Cerebellar cortex (tissue), 1 donor: ENCODE data around the gene TNK2.

Experiments used
- DNase-seq: peaks from one replicate; pipeline ENCODE4 v3.0.0-alpha.2; 2015; ENCODE audit warnings: low spot score

TNK2 gene

DNA sequence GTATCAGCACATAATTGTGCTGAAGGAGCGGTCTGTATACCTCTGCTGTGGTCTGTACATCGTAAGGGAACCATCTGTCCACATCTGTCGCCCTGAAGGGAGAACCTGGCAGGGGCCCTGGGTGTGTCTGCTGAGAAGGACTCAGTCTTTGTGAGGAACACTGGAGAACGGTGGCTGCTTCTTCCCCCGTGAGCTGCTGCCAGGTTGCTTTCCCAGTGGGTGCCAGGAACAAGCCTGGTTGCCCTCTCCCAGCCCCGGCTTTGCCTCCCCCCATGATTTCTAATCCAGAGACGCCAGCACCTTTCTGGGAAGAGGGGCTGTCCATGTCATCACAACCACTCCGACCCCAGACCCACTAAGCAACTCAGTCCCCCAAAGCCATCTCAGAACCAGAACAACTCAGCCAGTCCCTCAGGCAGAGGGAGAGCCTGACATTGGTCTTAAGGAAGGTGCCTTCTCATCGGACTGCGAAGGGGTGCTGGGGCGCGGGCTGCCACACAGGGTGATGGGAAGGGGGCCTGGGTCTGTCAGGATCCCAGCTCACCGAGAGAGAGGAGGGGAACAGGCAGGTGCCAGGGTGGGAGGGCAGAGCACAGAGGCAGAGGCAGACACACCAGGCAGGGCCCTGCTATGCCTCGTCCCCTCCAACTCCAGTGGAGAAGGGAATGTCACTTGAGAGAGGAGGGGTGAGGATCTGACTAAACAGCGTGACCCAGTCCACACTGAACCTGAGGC lies 8.5 kb downstream of the TNK2 start:
- no peak for DNase-seq

GRCh38 chr3:195897853-195898415 lies 10.4 kb downstream of the TNK2 start:
- peak; percentile 56 for DNase-seq

DNA sequence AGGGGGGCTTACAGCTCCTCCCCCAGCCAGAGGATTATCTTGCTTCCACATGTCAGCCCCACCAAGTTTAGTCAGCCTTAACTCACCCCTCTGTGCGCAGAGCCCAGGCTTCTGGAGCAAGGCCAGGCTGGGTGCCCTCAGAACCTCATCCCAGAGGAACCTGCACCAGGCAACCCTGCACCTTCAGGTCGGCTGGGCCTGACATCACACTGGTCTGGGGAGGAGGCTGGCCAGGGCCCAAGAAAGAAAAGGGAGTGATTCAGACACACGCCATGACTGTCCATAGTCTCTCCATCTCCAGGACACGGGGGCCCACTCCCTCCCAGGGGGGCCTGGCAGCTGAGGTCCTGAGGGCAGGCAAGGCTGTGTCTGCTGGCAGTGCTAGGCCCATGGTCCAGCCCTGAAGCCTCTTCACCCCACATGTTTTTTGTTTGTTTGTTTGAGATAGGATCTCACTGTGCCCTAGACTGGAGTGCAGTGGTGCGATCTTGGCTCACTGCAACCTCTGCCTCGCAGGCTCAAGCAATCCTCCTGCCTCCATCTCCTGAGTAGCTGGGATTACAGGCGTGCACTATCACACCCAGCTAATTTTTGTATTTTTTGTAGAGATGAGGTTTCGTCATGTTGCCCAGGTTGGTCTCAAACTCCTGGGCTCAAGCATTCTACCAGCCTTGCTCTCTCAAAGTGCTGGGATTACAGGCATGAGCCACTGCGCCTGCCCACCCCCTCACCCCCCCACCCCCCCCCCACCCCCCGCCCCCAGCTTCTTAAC lies 11.1 kb downstream of the TNK2 start:
- peak; percentile 68 for DNase-seq

GRCh38 chr3:195896361-195897080 lies 11.8 kb downstream of the TNK2 start:
- peak; percentile 91 for DNase-seq

GRCh38 chr3:195895861-195896360 lies 12.4 kb downstream of the TNK2 start:
- peak; percentile 58 for DNase-seq

DNA sequence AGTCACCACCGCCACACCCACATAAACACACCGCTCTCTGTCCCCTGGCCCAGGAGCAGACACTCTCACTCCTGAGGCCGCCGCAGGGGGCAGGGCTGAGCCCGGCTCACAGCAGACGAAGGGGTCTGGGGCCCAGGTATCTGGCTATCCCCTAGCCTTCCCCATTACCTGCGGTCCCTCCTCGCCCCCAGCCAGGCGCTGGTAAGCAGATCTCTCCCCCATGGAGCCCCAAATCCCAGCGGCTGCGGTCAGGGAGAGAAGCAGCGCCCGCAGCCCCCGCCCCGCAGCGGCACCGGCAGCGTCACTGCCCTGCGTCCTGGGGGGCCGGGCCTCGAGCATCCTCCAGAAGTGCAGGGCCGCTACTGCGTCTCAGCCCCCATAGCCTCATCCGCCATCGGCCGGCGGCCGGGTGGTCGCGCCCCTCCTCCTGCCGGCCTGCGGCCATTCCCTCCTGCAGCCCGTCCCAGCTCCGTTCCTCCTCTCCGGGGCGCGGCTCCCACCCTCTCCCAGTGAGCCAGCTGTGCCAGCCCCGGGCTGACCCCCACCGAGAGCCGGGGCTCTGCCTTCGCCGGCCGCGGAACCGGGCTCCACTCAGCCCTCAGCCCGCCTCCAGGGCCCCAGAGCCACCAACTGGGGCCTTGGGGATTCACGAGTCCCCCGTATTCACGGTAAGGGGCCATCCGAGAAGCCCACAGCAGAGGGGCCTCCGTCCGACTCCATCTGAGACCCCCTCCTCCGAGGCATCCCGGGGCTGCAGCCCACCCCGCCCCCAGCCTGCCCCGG lies 13.1 kb downstream of the TNK2 start:
- DNase-seq: no peak

DNA sequence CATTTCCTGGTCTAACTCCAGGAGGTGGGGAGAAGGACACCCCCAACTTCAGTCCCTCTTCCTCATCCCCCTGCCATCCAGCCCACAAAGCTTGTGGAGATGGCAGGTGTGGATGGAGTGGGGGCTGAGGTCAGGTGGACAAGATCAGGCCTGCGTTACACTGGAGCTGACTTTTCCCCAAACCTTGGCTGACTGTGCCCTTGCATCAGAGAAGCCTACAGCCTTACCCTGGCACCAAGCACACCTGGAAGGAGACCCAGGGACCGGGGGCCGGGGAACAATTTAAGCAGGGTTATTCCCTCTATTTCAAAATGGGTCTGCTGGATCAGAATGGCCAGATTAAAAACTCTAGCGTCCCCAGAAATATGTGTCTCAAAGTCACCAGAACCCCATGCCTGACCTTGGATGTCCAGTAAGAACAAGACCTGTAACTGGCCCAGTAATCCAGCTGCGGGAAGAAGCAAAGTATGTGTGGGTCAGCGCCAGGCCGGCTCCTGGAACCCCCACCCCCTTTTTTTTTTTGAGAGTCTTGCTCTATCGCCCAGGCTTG lies 14.4 kb downstream of the TNK2 start:
- no peak for DNase-seq

DNA sequence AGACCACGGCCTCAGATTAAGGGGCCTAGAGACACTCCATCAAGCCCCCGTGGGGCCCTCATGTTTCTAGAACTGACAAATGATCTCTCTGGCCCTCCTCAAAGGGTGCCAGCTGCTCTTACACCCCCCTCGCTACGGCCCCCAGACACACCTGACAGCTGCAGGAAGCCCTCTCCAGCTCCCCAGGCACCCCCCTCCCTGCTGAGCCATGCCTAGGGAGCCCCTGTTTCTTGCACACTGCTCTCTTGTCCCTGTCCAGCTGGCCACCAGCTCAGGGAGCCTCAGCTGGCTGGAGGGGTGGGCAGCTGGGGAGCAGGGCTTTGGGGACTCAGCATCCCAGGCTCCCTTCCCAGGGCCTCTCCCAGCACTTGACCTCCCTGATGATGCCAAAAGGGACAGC lies 14.8 kb downstream of the TNK2 start:
- no peak for DNase-seq

DNA sequence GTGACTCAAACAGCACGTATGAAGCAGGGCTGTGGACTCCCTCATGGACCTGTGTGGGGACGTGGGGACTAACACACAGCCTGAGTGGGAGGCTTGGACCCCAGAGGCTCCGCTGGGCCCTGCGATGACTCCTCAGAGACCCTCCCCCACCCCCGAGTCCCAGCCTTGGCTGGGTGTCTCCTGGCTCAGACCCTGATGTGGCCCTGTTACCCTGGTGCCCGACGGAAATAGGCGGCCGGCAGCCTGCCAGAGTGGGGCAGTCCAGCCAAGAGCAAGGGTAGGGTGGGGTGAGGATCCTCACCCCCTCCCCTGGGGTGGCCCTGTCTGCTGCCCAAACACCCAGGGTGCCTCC lies 15.3 kb downstream of the TNK2 start:
- no peak for DNase-seq

DNA sequence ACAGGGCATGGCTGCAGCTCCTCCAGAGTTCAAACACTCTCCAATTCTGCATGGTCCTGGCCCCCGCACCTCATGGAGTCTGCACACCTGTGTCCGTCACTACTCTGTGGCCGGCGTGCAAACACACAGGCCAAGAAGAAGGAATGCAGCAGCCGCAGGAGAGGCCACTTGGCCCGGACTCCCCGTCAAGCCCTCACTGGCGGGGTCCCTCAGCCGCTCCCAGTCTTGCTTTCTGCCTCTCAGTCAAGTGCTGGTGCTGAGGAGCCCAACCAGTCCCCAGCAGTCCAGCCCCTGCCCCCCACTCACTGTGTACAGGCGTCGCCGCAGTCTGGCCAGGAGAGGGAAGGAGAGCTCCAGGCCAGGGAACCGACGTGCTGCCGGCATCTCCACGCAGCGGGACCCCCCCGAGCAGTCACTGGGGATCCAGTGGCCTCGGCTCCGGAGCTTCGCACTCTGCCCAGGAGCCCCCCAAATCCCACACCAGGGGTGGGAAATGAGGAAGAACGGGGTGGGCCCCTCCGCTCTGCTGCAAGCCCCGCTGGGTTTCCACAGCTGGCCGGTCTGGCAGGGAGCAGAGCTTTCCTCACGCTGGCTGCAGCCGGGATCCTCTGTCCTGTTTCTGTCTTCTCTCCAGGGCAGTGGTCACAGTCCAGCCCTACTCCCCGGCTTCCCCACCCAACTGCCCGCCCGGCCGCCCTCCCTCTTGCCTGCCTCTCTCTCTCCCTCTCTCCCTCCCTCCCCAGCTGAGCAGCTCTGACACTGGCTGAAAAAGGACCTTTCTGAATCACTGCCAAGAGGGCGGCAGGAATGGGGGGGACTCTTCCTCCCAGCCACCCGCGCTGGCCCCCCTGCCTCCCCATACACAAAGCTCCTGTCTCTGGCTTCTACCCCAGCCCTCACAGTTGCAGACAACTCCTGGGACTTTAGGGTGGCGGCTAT lies 16.0 kb downstream of the TNK2 start:
- no peak for DNase-seq

DNA sequence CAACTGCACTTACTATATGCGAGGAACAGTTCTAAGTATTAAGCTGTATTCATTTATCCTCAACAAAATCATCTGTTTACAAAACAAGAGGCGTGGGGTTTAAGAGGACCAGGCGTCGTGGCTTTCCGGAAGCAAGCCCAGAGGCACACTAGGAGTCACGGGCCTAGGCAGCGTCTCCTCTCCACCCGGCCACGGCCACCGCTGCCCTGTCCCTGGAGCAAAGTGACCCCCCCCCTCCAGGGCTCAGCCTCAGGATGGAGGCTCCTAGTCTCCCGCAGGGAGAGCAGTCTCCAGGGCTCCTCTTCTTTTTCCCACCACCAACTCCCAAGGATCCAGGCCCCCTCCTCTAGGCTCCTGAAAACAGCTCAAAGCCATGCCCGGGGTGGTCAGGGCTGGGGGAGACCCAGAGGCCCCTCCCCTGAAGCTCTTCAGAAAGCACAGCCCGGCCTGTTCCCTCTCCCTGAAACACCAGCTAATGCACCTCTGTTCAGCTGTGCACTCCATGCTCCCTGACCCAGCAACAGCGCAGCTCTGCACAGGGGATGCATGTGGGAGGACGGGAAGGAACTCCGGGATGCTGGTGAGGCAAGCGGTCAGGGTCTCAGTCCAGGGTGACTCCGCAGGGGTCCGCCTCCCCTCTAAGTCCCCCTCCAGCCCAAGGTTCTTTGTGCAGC lies 16.8 kb downstream of the TNK2 start:
- DNase-seq: no peak

- DNase-seq: no peak
These were observed 18.5 kb downstream of the TNK2 start for GRCh38 chr3:195889870-195890295.

DNA sequence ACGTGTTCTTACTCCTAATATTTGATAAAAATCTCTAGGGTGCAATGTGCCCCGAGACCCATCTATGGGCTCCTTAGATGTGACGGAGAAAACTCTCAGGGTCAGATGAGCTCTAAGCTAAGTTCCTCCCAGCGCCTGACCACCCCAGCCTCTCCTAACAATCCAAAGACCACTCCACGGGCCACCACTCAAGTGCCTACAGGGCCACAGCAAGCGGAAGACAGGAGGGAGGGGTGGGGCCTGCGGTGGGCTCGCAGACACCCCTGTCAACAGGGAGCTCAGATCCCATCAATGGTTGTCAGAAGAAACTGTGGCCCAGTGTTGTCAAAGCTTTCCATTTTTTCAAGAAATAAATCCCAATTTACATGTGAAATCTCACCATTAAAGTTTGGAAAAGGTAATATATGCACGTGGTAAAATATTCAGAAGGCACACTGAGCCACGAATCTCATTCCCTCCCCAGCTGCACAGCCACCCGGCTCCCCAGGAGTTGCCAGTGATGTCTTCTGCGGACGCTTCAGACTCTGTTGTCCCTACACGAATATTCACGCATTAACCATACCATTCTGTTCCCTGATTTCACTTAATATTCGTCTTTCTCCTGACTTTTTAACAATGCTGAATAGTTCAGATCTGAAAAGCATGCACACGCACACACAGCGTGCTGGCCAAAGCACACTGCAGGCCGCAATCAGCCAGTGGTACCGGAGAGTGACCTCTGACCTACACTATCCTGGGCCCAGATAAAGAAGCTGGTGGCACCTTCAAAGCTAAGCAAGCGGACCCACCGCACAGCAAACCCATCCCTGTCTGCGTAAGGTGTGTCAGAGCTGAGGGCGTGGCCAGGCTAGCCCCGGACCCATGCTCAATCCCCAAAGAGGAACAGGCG lies 19.1 kb downstream of the TNK2 start:
- no peak for DNase-seq

DNA sequence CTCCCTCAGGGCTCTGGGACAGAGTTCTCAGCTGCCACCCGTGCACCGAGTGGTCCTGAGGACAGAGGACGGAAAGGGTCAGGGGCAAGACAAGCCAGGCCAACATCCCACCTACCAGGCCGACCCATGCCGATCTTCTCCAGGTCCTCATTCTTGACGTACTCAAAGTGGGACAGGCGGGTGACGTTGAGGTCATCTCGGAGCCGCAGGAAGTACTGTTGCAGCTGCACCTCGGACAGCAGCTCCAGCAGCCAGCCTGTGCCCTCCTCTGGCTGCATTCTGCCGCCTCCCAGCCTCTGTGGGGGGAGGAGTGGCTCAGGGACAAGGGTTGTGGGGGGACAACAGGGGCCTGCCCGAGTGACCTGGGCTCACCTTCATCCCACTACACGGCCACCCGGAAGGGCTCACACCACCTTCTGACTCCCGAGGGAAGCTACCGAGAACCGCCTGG lies 20.0 kb downstream of the TNK2 start:
- DNase-seq: no peak

DNA sequence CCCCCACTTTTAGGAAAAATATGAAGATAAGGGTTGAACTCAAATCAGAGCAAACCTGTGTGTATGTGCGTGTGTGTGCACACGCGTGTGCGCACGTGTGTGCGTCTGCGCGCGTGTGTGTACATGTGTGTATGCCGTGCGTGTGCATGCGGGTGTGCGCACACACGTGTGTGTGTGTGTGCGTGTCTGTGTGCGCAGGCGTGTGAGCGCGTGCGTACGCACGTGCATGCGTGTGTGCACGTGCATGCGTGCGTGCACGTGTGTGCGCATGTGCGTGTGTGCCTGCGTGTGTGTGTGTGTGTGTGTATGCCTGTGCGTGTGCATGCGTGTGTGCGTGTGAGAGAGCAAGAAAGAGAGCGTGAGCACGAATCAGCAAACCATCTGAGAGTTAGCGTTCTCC lies 20.7 kb downstream of the TNK2 start:
- no peak for DNase-seq

DNA sequence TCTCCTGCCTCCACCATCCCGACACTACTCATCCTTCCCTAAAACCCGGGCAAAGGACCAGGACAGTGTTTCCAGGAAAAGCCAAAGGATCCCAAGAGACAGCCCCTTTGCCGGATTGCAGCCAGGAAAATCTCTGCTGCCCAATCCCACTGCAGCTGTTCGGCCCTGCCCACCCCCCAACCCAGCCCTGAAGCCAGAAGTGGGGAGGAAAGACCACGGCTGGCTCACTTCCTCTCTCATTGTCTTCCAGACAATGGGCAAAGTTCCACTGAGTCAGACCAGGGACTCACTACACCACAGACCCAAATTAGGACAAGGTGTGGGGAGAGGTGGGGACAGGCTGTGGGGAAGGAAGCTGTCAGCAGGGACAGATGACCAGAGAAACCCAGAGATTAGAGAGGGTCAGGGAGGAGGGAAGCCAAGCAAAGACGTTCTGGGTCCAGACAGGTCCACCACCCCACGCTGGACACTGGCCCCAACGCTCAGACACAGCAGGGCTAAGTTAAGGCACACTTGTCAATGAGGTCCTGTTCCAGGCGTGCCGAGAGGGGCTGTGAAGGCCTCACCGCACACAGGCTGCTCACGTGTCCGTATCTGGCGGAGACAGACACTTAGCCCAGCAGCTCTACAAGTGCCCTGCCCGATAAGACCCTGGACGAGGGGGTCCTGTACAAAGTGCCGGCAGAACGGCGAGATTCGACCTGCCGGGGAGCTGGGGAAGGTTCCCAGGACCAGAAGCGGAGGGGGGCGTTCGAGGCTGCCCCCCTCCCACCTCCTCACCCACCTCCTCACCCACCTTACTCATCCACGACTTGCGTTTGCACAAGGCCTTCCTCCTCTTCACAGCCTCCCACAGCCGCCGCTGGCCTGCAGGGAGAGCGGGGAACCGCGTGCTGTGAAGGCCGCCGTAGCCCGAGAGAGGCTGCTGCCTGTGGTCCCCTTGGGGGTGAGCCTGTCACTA lies 21.9 kb downstream of the TNK2 start:
- no peak for DNase-seq
